ENCODE measurements around the gene RAPGEF5.

RAPGEF5 gene

GRCh38 chr7:22305706-22306105 is 51.2 kb downstream of the RAPGEF5 start:
- no peak for DNase-seq (ENCODE audit: low spot score)

DNA sequence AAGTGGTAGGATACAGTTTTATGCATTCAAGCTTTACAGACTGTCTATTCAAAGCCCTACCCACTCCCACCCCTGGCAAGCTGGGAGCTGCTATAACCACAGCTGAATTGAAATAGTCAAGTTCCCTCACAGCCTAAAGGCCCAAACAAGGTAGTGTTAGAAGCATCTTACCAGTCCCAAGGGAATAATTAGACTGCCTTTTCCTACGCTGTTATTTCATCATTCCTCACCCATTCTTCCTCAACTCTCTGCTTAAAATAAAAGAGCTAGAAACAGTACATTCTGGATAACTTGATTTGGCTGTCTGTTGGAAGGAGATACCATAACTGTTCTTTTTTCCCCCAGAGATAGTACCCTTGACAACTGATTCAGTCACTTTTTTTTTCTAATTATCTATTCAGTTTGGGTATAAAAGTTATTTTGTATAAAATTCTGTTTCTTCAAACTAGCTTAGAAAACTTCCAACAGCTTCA is 54.0 kb downstream of the RAPGEF5 start:
- no peak for DNase-seq (ENCODE audit: low spot score)

GRCh38 chr7:22302193-22302592 is 54.8 kb downstream of the RAPGEF5 start:
- DNase-seq (ENCODE audit: low spot score), result no peak

GRCh38 chr7:22301790-22302189 is 55.2 kb downstream of the RAPGEF5 start:
- DNase-seq (ENCODE audit: low spot score), result no peak

DNA sequence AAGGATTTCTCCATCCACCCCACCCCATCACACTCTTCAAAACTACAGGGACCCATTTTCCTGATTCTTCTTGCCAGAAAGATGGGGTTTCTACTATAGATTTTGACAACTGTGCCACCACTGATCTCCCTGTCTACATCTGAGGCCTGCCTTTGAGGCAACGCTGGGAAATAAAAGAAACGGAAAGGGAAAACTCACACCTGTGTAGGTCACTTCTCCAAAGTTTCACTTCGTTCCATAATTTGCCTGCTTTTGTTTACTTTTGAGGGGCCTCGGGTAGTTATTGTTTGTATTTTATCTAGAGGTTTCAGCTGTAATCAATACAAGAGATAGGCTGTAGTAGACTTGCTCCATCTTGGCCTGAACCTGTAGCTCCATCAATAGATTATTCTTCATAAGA is 56.1 kb downstream of the RAPGEF5 start:
- no peak for DNase-seq (ENCODE audit: low spot score)

DNA sequence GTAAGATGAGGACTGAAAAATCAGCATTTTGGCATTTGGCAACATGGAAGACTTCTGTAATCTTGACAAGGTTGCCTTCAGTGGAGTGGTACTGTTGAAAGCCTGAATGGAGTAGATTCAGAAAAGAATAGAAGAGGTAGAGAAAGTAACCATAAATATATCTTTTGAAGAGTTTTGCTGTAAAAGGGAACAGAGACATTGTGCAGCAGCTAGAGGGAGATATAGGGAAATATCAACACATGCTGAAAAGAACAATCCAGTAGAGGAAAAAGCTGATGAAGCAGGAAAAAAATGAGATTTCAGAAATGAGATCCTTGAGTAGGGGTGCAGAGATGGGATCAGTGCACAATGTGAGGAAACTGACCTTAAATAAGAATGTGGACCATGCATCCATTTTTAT is 60.0 kb downstream of the RAPGEF5 start:
- no peak for DNase-seq (ENCODE audit: low spot score)

DNA sequence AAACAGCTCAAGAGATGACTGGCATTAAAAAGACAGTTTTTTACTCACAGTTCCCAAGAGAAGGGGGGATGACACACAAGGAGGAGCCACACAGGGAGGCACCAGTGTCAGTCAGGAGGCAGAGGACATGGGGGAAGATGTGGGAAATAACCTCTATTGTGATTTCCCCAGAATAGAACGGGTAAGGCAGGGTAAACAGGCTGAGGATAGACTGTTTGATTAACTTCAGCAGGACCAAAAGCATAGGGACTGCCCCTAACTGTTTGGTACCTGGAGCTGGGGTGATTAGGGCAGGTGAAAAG is 60.7 kb downstream of the RAPGEF5 start:
- DNase-seq (ENCODE audit: low spot score), result no peak

DNA sequence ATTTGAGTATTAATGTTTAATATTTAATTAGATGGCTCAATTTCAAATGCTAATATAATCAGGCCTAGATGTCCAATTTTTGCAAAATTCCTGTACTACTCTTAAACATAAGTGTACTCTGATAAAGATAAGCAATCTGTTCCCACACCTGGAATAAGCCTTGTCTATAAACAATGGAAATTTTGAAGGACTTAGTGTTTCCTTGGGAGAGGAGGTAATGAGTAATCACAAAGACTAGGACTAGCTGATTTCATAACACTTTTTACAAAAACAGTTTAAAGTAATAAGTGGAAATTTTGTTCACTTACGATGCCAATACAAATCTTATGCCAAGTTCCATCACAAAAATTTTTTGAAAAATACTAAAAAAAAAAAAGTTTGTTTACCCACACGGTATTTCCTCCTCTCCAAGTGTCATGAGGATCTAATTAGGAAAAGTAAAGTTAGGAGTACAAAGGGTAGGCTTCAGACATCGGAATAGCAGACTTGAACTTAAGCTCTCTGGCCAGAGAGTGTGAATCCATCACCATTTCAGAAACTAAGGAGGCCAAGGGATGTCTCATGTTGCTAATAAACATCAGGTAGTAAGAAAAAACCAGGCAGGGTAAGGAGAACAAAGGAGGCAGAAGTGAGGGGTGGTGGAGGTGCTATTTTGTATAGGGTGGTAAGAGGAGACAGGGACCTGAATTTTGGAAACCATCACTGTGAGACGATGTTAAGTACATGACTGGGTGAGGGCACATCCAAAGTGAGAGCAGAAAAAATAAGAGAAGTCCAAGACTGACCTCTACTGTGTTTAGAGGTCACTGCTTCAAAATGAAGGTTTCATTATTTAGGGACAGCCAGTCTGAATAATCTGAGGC is 61.3 kb downstream of the RAPGEF5 start:
- DNase-seq (ENCODE audit: low spot score), result no peak

DNA sequence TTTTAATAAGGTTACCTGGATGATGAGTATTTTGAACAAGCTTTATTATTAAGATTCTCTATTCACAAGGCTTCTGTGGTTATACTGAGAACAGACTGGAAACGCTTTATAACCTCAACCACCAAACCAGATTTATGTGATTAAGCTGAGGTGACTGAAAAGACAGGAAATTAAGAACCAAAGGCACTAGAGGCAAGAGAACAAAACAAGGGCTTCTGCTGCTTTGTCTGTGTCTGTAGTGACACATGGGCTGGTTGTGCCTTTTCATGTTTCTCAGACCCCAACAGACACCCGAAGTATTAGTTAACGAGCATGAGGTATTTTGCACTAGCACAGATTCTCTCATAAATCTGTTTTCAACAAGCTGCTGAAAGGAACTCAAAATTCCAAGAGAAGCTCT is 64.4 kb downstream of the RAPGEF5 start:
- DNase-seq (ENCODE audit: low spot score), result peak; percentile 18

DNA sequence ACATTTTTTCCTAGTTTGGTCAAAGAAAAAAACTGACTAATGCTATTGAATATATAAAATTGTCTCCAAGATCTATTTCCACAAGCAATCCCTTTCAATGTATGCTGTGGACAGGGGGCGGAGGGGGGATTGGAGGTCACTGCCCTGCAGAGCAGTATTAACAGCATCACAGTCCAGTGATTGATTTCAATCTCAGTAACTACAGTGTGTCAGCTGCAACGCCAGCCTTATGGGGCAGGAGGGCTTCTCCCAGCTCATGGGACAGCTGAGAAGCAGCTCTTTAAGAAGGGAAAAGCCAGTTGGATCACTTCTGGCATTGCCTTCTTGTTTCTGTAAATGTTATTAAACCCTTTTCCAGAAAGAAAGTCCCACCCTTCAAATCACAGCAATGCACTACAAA is 65.0 kb downstream of the RAPGEF5 start:
- no peak for DNase-seq (ENCODE audit: low spot score)

DNA sequence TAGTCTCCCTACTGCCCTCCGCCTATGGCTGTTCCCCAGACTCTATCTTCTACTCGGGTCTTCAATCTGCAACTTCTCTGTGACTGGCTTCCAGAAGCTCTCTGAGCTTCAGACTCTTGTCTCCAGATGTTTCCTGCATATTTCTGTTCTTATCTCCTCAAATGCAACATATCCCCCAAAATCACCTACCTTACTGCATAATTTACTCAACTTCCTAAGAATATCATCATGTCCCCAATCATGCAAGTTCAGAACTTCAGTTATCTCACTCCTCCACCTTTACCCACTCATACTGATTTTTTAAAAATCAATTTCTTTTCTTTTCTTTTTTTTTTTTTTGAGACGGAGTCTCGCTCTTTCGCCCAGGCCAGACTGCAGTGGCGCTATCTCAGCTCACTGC is 68.8 kb downstream of the RAPGEF5 start:
- DNase-seq (ENCODE audit: low spot score), result no peak

DNA sequence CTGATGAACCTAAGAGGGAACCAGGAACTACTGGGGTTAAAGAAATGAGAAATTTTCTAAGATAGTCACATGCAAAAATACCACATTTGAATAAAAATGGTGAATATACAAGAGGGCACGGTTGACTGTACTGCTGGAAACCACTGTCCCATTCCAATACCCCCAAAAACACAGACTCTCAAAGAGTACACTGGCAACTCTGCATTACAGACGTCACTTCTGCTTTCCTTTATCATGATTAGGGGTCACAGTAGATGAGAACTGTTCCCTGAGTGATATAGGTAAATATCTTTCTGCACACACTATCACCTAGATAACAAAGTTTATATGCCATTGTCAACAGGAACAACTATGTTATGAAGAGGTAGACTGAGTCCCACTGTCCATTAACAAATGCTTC is 69.5 kb downstream of the RAPGEF5 start:
- DNase-seq (ENCODE audit: low spot score), result no peak

DNA sequence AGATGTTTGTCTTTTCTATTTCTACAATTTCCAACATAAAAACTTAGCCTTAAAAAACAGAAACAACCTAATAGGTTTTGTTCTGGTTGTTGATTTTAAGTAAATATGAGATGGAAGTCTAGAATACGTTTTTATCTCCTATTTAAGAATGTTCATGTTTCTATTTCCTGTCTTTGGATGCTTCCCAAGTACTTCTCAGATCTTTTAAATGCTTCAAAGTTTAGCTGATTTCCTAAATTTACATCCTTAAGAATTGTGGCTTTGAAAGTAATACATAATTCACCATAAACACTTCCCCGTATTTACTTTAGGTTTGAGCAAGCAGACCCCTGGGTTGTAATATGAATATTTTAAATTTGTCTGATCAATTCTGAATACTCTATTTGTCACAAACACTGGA is 70.5 kb downstream of the RAPGEF5 start:
- DNase-seq (ENCODE audit: low spot score), result no peak

GRCh38 chr7:22281481-22281880 is 75.5 kb downstream of the RAPGEF5 start:
- DNase-seq (ENCODE audit: low spot score), result no peak

GRCh38 chr7:22280031-22280430 is 76.9 kb downstream of the RAPGEF5 start:
- DNase-seq (ENCODE audit: low spot score), result no peak

- no peak for DNase-seq (ENCODE audit: low spot score)
Measured at GRCh38 chr7:22278660-22279059, 78.3 kb downstream of the RAPGEF5 start.

GRCh38 chr7:22277375-22277774 is 79.6 kb downstream of the RAPGEF5 start:
- no peak for DNase-seq (ENCODE audit: low spot score)

GRCh38 chr7:22275661-22276060 is 81.3 kb downstream of the RAPGEF5 start:
- no peak for DNase-seq (ENCODE audit: low spot score)

DNA sequence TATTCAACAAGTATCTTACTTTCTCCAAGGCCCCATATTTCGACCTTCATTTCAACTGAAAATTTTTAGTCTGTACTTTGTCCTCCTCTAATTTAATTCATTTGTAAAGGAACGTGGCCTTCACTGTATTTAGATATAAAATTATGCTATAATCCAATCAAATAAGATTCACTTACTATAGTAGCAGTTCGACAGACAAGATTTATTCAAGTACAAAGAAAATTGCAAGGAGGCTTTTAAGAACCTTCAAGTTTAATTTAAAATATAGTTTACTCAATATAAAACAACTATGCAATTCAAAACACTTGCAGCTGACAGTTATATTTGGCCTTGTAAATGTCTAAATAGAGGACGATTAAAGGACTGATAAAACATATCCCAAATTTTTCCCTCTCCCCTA is 85.6 kb downstream of the RAPGEF5 start:
- no peak for DNase-seq (ENCODE audit: low spot score)

DNA sequence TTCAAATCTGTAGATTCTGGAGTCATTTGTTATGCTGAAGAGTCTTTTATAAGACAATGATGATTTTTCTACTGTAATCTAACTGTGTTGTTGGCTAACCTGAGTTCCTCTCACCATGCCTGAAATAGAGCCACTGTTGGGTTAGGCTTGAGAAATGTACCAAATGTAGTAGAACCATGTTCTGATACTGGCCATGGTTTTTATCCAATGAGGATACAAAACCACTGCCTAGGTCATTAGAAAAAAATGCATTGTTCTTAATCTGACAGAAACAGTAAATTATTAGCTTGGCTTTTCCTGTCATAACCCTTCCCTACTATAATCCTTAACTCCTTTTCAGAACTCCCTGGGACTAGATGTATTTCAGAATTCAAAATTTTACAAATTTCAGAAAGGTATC is 86.6 kb downstream of the RAPGEF5 start:
- DNase-seq (ENCODE audit: low spot score), result no peak

DNA sequence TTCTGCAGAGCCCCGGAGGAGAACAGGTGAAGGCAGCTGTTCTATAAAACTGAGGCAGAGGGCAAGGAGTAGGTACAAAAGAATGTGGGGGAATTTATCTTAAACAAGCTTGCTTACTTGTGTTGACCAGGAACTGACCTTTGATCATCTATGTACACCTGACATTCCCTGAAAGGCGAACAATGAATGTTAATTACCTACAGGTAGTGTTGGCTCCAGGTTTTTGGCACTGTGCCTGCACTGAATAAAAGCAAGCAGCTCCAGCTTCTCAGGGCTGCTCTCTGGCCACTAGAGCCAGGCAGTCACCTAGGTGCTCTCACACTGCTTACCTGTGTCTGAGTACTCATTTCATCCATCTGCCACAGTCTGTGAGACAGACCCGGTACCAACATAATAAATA is 87.0 kb downstream of the RAPGEF5 start:
- no peak for DNase-seq (ENCODE audit: low spot score)

- no peak for DNase-seq (ENCODE audit: low spot score)
Measured at GRCh38 chr7:22268884-22269421, 88.0 kb downstream of the RAPGEF5 start.

- DNase-seq (ENCODE audit: low spot score), result no peak
Measured at GRCh38 chr7:22267930-22268615, 88.9 kb downstream of the RAPGEF5 start.

Measured in activated CD4-positive, alpha-beta T cell treated with anti-CD3 and anti-CD28 coated beads, Interleukin-2, Interleukin-4, amounts not matched to agents 100 ng/mL and 50 ng/mL, durations not matched to agents 16 hours and 8 hours (primary cell).